OCI-LY3 (cell line): ENCODE measurements around the gene MLH1.

ENCODE experiments used
- CTCF ChIP-seq: fragments of 200-600, 300-600 bp; sonication (generic); IDR thresholded peaks from 2 replicates; pipeline ENCODE4 v1.5.1; 2014; ENCODE audit warnings: antibody characterized with exemption, low read length, low read depth
- EZH2phosphoT487 ChIP-seq: fragments of 200-600 bp; shearing (Covaris generic); IDR thresholded peaks from 2 replicates; pipeline ENCODE4 v1.6.1; 2018; ENCODE audit warnings: antibody characterized with exemption, mixed run types, low read depth

- no peak for TF ChIP-seq EZH2phosphoT487
- TF ChIP-seq CTCF, result no peak
Observed at GRCh38 chr3:36969085-36969484, 24.2 kb upstream of the MLH1 start.
